ENCODE results near the gene HBD. TPM values are rescaled to one million over a fixed set of nuclear protein-coding genes. Genes with fewer than 3 reads are reported as not detected.

The HBD gene
- total and polyA plus RNA-seq, 9 of the 15 experiments (the other 6 are each of a cell fraction or from before 2014, with no cell fraction given), result 11.8 to 169 (median 36.0) TPM

DNA sequence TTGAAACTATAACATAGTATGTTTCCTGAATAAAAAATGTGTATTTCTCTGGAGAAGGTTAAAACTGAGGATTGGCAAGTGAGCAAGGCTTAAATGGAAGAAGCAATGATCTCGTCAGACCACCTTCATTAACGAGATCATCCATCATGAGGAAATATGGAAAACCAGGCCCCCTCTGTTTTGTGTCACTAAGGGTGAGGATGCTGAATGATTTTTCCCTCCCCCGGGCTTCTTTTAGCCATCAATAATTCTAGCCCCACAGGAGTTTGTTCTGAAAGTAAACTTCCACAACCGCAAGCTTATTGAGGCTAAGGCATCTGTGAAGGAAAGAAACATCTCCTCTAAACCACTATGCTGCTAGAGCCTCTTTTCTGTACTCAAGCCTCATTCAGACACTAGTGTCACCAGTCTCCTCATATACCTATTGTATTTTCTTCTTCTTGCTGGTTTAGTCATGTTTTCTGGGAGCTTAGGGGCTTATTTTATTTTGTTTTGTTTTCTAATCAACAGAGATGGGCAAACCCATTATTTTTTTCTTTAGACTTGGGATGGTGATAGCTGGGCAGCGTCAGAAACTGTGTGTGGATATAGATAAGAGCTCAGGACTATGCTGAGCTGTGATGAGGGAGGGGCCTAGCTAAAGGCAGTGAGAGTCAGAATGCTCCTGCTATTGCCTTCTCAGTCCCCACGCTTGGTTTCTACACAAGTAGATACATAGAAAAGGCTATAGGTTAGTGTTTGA is 41.3 kb upstream of the HBD start (continued):
- TF ChIP-seq, protein P1, sequence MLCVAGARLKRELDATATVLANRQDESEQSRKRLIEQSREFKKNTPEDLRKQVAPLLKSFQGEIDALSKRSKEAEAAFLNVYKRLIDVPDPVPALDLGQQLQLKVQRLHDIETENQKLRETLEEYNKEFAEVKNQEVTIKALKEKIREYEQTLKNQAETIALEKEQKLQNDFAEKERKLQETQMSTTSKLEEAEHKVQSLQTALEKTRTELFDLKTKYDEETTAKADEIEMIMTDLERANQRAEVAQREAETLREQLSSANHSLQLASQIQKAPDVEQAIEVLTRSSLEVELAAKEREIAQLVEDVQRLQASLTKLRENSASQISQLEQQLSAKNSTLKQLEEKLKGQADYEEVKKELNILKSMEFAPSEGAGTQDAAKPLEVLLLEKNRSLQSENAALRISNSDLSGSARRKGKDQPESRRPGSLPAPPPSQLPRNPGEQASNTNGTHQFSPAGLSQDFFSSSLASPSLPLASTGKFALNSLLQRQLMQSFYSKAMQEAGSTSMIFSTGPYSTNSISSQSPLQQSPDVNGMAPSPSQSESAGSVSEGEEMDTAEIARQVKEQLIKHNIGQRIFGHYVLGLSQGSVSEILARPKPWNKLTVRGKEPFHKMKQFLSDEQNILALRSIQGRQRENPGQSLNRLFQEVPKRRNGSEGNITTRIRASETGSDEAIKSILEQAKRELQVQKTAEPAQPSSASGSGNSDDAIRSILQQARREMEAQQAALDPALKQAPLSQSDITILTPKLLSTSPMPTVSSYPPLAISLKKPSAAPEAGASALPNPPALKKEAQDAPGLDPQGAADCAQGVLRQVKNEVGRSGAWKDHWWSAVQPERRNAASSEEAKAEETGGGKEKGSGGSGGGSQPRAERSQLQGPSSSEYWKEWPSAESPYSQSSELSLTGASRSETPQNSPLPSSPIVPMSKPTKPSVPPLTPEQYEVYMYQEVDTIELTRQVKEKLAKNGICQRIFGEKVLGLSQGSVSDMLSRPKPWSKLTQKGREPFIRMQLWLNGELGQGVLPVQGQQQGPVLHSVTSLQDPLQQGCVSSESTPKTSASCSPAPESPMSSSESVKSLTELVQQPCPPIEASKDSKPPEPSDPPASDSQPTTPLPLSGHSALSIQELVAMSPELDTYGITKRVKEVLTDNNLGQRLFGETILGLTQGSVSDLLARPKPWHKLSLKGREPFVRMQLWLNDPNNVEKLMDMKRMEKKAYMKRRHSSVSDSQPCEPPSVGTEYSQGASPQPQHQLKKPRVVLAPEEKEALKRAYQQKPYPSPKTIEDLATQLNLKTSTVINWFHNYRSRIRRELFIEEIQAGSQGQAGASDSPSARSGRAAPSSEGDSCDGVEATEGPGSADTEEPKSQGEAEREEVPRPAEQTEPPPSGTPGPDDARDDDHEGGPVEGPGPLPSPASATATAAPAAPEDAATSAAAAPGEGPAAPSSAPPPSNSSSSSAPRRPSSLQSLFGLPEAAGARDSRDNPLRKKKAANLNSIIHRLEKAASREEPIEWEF (CRISPR knock-in tag; IDR thresholded peaks at IDR 0.05), result peak; percentile 47; the same call in 1 of the 2 replicates
- TF ChIP-seq SUPT5H (IDR thresholded peaks at IDR 0.05), result peak; percentile 49; the same call in 1 of the 2 replicates
- TF ChIP-seq, protein P2, sequence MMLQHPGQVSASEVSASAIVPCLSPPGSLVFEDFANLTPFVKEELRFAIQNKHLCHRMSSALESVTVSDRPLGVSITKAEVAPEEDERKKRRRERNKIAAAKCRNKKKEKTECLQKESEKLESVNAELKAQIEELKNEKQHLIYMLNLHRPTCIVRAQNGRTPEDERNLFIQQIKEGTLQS (IDR thresholded peaks at IDR 0.05), result peak; percentile 56; the same call in 1 of the 2 replicates
- TF ChIP-seq, protein P2 (CRISPR knock-in tag; conservative IDR thresholded peaks at IDR 0.05), result 0 out of 2 replicates have a peak, but pooled peaks have one; percentile 39
- peak; percentile 83 for TF ChIP-seq MTA2 (IDR thresholded peaks at IDR 0.05; ENCODE audit: low read depth)
- TF ChIP-seq, protein P3, sequence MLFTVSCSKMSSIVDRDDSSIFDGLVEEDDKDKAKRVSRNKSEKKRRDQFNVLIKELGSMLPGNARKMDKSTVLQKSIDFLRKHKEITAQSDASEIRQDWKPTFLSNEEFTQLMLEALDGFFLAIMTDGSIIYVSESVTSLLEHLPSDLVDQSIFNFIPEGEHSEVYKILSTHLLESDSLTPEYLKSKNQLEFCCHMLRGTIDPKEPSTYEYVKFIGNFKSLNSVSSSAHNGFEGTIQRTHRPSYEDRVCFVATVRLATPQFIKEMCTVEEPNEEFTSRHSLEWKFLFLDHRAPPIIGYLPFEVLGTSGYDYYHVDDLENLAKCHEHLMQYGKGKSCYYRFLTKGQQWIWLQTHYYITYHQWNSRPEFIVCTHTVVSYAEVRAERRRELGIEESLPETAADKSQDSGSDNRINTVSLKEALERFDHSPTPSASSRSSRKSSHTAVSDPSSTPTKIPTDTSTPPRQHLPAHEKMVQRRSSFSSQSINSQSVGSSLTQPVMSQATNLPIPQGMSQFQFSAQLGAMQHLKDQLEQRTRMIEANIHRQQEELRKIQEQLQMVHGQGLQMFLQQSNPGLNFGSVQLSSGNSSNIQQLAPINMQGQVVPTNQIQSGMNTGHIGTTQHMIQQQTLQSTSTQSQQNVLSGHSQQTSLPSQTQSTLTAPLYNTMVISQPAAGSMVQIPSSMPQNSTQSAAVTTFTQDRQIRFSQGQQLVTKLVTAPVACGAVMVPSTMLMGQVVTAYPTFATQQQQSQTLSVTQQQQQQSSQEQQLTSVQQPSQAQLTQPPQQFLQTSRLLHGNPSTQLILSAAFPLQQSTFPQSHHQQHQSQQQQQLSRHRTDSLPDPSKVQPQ (CRISPR knock-in tag; IDR thresholded peaks at IDR 0.05; ENCODE audit: borderline replicate concordance), result no peak
- no peak for TF ChIP-seq NFRKB (IDR thresholded peaks at IDR 0.05; ENCODE audit: low read depth)
- TF ChIP-seq SMARCC2 (IDR thresholded peaks at IDR 0.05; ENCODE audit: low read depth), result peak; percentile 79
- TF ChIP-seq FOXM1 (IDR thresholded peaks at IDR 0.05; ENCODE audit: low read depth), result peak; percentile 69; the same call in 1 of the 2 replicates
- no peak for TF ChIP-seq FOXM1 (CRISPR knock-in tag; IDR thresholded peaks at IDR 0.05; ENCODE audit: low read depth)
- no peak for TF ChIP-seq PHF8 (IDR thresholded peaks at IDR 0.05; ENCODE audit: borderline replicate concordance, low read length)
- no peak for TF ChIP-seq ELF1 (tag; IDR thresholded peaks at IDR 0.05)
- TF ChIP-seq SNRNP70 (optimal IDR thresholded peaks at IDR 0.05; ENCODE audit: low read depth, low read length), result no peak
- TF ChIP-seq, protein P4, sequence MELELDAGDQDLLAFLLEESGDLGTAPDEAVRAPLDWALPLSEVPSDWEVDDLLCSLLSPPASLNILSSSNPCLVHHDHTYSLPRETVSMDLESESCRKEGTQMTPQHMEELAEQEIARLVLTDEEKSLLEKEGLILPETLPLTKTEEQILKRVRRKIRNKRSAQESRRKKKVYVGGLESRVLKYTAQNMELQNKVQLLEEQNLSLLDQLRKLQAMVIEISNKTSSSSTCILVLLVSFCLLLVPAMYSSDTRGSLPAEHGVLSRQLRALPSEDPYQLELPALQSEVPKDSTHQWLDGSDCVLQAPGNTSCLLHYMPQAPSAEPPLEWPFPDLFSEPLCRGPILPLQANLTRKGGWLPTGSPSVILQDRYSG (tag; conservative IDR thresholded peaks at IDR 0.05; ENCODE audit: low read depth), result peak; percentile 24; the same call in 1 of the 2 replicates

Measured in K562 (cell line).